Retinal pigment epithelial cell (primary cell): ENCODE results near the gene FZD4.
A peak's percentile ranks its signal among the peaks of the same experiment; 100 is the strongest.
"Not testable (repeated sequence)": the region's sequence is repeated elsewhere in the genome, so short reads cannot be mapped to it uniquely, and the experiment has no call there.

ENCODE experiments used
- DNase-seq: peaks from one replicate; pipeline ENCODE4 v3.0.0-alpha.2; 2010; ENCODE audit warnings: low read depth
- H3K4me3 ChIP-seq: 2 replicates; pipeline ENCODE4 v1.5.1; 2011; ENCODE audit warnings: mild to moderate bottlenecking, low read length, control low read depth, moderate library complexity
- TF ChIP-seq, protein P1 (sequence below): conservative IDR thresholded peaks from 2 replicates; pipeline ENCODE4 v1.5.1; 2011; ENCODE audit warnings: low read depth, low read length, control low read depth, inconsistent platforms

The FZD4 gene

DNA sequence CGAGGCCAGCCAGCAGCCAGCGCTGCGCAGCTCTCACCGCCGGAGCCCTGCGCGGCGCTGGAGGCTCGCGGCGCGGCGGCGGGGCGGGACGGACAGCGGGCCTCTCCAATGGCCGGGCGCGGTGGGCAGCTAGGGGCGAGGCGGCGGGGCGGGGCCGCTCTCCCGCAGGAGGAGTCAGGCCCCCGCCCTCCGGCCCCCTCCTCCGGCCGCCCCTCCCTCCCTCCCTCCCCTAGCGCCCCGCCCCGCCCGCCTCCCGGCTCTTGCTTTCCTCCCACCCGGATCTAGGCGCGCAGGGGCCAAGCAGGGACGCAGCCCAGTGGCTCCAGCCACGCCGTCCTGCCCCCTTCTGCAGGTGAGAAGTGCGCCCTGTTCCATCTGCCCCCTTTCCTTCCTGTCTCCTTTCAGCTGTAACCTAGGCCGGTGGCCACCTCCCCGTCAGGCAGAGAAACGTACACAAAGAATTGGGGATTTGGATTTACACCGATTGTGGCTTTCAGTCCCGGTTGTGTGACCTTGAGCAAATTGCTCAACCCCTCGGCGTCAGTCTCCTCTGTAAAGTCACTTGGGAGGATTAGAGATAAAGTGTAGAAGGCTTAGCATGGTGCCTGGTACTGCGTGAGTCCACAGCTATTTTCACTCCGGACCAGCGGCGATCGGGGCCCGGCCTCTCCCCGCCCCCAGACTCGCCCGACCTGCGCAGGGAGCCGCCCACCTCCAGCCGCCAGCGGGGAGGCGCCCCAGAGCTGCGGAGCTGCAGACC, at the start of gene FZD4:
TSS of gene FZD4 (minus strand) at position 35 of the 760 bp plus-strand sequence. CDS start 310 bp downstream, outside the sequence.
- peak; percentile 99 for DNase-seq
- TF ChIP-seq, protein P1, sequence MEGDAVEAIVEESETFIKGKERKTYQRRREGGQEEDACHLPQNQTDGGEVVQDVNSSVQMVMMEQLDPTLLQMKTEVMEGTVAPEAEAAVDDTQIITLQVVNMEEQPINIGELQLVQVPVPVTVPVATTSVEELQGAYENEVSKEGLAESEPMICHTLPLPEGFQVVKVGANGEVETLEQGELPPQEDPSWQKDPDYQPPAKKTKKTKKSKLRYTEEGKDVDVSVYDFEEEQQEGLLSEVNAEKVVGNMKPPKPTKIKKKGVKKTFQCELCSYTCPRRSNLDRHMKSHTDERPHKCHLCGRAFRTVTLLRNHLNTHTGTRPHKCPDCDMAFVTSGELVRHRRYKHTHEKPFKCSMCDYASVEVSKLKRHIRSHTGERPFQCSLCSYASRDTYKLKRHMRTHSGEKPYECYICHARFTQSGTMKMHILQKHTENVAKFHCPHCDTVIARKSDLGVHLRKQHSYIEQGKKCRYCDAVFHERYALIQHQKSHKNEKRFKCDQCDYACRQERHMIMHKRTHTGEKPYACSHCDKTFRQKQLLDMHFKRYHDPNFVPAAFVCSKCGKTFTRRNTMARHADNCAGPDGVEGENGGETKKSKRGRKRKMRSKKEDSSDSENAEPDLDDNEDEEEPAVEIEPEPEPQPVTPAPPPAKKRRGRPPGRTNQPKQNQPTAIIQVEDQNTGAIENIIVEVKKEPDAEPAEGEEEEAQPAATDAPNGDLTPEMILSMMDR = peak; percentile 34
- H3K4me3 ChIP-seq = peak within 1 kb of the TSS; percentile 92

DNA sequence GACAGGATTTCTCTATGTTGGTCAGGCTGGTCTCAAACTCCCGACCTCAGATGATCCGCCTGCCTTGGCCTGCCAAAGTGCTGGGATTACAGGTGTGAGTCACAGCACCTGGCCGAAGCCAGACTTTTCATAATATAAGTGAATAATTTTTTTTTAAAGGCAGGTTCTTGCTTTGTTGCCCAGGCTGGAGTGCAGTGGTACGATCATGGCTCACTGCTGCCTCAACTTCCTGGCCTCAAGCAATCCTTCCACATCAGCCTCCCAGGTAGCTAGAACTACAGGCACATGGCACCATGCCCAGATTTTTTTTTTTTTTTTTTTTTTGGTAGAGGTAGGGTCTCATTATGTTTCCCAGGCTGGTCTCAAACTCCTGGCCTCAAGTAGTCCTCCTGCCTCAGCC, 49.1 kb upstream of the FZD4 start:
- H3K4me3 ChIP-seq, DNase-seq: not testable (repeated sequence)

DNA sequence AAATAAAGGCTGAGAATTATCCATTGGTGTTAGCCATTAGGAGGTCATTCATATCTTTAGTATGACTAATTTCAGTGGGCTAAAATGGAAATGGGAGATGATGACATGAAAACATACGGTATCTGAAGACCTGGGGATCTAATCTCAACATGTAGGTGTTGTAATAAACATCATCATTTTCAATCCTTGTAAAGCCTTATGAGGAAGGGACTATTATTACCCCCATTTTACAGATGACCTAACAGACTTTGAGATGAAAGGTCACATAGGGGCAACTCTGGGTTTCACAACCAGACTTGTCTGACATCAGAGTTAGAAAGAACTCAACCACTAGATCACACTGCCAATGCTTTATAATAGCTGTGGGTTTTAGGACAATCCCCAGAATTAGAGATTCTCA, 47.7 kb upstream of the FZD4 start:
- TF ChIP-seq, protein P1 = no peak
- no peak for DNase-seq
- H3K4me3 ChIP-seq = no peak overlapping the region

DNA sequence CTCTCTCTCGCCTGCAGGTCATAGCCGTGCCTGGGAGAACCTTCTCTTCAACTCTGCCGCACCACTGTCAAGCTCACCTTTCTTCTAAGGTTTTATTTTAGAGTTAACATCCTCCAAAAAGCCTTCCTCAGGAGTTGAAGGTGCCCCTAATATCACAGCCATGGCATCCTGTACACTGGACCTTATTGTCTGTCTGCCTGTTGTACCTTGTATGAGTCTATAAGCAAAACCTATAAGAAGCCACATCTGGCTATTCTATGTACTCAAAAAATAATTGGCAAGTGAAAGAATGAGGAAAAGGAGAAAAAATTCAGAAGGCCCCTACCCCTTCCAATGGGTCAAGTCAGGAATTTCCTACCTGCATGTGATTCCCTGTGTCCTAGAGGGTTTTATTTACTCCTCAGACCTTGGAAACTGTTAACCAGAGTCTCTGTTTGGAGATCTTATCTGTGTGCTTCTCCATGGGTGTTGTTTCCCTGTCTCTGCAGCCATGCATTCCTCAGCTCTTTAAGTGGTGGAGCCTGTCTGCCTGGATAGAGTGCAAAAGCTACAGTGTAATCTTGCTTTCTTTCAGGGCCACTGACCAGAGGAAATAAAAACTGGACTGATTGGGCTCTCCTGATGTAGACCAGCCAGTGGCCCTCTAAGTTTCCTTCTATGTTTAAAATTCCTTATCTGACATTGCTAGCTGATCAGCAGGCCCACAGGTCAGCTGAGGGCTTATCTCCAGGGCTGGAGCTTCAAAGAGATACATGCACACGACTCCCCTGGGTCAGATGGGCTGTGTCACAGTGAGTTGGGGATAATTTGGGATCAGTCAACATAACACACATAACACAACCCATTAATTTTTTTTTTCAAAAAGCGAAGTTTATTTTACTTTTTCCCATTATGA, 44.9 kb upstream of the FZD4 start:
- TF ChIP-seq, protein P1 = no peak
- no peak overlapping the region for H3K4me3 ChIP-seq
- DNase-seq = peak; percentile 37

DNA sequence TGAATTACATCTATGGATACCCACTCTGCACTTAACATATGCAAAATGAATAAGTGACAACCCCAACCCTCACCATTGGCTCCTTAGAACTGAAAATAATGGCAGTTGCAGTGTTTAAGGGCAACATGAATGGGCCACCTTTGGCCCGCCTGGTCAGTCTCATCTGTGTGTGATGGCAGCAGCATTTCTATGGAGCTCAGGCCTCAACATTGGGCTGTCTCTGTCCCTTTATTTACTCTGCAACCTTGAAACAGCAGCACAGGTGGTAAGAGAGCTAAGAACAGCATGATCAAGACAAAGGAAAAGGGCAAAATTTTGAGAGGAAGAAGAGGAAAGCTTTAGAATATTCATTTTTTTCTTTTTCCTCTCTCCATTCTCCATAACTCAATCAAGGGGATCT, 44.2 kb upstream of the FZD4 start:
- H3K4me3 ChIP-seq = no peak overlapping the region
- no peak for DNase-seq
- TF ChIP-seq, protein P1 = no peak

DNA sequence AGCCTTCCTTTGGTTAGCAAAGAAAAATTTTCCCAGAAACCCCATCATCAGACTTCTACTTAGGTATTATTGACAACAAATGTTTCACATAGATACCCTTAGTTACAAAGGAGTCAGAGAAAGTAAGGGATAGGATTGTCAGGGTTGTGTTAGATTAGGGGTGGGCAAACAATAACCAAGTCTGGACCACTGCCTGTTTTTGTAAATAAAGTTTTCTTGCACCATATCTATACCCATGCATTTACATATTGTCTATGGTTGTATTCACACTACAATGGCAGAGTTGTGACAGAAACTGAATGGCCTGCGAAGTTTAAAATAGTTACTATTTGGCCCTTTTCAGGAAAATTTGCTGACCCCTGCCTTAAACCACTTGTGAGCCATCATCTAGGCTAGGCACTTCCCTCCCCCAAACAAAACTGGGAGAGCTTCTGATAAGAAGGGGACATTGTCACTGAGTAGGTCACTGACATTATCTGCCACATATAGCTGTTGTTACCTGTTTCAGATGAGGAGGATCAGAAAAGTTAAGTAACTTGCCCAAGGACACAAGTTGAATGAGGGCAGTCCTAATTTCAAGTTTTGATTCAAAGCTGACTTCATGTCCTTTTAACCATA, 41.9 kb upstream of the FZD4 start:
- H3K4me3 ChIP-seq = no peak overlapping the region
- TF ChIP-seq, protein P1 = no peak
- DNase-seq = no peak

DNA sequence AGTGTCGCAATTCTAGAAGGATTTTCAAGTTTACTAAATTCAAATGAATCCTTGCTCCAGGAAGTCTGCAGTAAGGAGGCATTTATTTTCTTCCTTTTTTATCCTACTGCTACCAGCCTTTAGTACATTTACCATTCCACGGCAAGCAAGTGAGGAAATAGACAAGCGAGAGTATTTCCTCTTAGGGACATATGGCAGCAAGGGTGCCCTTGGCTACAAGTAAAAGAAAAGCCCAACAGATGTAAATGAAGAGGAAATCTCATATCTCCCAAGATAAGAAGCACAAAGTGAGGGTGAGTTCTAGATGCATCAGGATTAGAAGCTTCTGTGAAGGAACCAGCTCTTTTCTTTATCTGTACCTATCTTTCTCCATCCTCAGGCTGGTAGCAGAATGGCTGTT, 37.8 kb upstream of the FZD4 start:
- no peak for DNase-seq
- TF ChIP-seq, protein P1 = no peak
- no peak overlapping the region for H3K4me3 ChIP-seq

DNA sequence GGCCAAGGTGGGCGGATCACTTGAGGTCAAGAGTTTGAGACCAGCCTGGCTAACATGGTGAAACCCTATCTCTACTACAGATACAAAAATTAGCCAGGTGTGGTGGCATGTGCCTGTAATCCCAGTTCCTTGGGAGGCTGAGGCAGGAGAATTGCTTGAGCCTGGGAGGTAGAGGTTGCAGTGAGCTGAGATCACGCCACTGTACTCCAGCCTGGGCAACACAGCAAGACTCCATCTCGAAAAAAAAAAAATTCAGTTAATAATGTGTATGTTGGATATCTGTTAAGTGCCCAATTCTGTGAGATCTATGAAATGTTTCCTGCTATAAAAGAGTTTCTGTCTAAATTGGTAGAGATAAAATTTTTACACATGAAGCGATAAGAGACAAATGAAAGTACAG, 37.1 kb upstream of the FZD4 start:
- not testable (repeated sequence) for DNase-seq, H3K4me3 ChIP-seq
